Progenitor cell of endocrine pancreas (in vitro differentiated cells): Measurements from ENCODE around the gene SERPINB6. TPM values are rescaled to one million over a fixed set of nuclear protein-coding genes. Genes with fewer than 3 reads are reported as not detected.

Experiments used
- DNase-seq: peaks from one replicate; pipeline ENCODE4 v3.0.0; 2021; ENCODE audit warnings: low spot score; ENCODE audit not compliant: unreplicated experiment
- H3K27ac Mint-ChIP-seq: 2 replicates; pipeline ENCODE4 v1.8.0; 2021; ENCODE audit warnings: mild to moderate bottlenecking, moderate library complexity, mixed read lengths
- H3K27me3 Mint-ChIP-seq: 2 replicates; pipeline ENCODE4 v1.8.0; 2021; ENCODE audit warnings: mixed read lengths
- H3K36me3 Mint-ChIP-seq: 2 replicates; pipeline ENCODE4 v1.8.0; 2022; ENCODE audit warnings: mixed read lengths; ENCODE audit not compliant: insufficient read depth
- H3K4me1 Mint-ChIP-seq: 2 replicates; pipeline ENCODE4 v1.8.0; 2021; ENCODE audit warnings: low read depth, mixed read lengths
- H3K4me3 Mint-ChIP-seq: 2 replicates; pipeline ENCODE4 v1.8.0; 2021; ENCODE audit warnings: low read depth, mild to moderate bottlenecking, moderate library complexity, mixed read lengths
- H3K9me3 Mint-ChIP-seq: 2 replicates; pipeline ENCODE4 v1.8.0; 2021; ENCODE audit warnings: low read depth, mixed read lengths
- CTCF ChIP-seq: fragments of 200-600 bp; sonication (generic); IDR thresholded peaks from one replicate; pipeline ENCODE4 v1.5.0; 2021; ENCODE audit warnings: antibody characterized with exemption, mild to moderate bottlenecking; ENCODE audit not compliant: unreplicated experiment
- total RNA-seq: library from RNA; stranded (reverse); gene quantifications from 2 replicates; pipeline ENCODE4 v1.2.1, GENCODE V29; 2021

The SERPINB6 gene
- total RNA-seq, 1 donor from 2014 or later: 226 TPM

- Mint-ChIP-seq H3K27ac (no peak overlapping the region), H3K27me3 (no peaks in the 10 kb centered on the region), H3K4me3 (no peak overlapping the region), H3K4me1 (peaks cover 24% of the 10 kb centered on the region), H3K9me3 (peaks cover 3% of the 10 kb centered on the region), H3K36me3 (peaks cover 3% of the 10 kb centered on the region)
- TF ChIP-seq CTCF: no peak
- DNase-seq: no peak
These were observed 53.4 kb downstream of the SERPINB6 start for GRCh38 chr6:2917801-2918445.

- TF ChIP-seq CTCF: peak; percentile 20
- peaks cover 3% of the 10 kb centered on the region for H3K36me3 Mint-ChIP-seq
- no peak for DNase-seq
- H3K9me3 Mint-ChIP-seq: peaks cover 3% of the 10 kb centered on the region
- H3K4me3 Mint-ChIP-seq: no peak overlapping the region
- H3K4me1 Mint-ChIP-seq: peaks cover 22% of the 10 kb centered on the region
- H3K27ac Mint-ChIP-seq: no peak overlapping the region
- no peaks in the 10 kb centered on the region for H3K27me3 Mint-ChIP-seq
These were observed 54.3 kb downstream of the SERPINB6 start for GRCh38 chr6:2917065-2917464.

- Mint-ChIP-seq H3K4me1 (peaks cover 20% of the 10 kb centered on the region), H3K4me3 (no peak overlapping the region)
- no peak for TF ChIP-seq CTCF
These were observed 55.0 kb downstream of the SERPINB6 start for GRCh38 chr6:2916158-2916925.

GRCh38 chr6:2915150-2915549, 56.2 kb downstream of the SERPINB6 start:
- H3K27ac Mint-ChIP-seq: no peak overlapping the region
- no peaks in the 10 kb centered on the region for H3K27me3 Mint-ChIP-seq
- no peak for TF ChIP-seq CTCF
- peaks cover 3% of the 10 kb centered on the region for H3K36me3 Mint-ChIP-seq
- H3K9me3 Mint-ChIP-seq: peaks cover 3% of the 10 kb centered on the region
- peaks cover 21% of the 10 kb centered on the region for H3K4me1 Mint-ChIP-seq
- H3K4me3 Mint-ChIP-seq: no peak overlapping the region
- no peak for DNase-seq

More at GRCh38 chr6:2916158-2916925, 55.0 kb downstream of the SERPINB6 start:
- peaks cover 3% of the 10 kb centered on the region for H3K9me3 Mint-ChIP-seq
- H3K36me3 Mint-ChIP-seq: peaks cover 3% of the 10 kb centered on the region
- H3K27me3 Mint-ChIP-seq: no peaks in the 10 kb centered on the region
- DNase-seq: no peak
- H3K27ac Mint-ChIP-seq: no peak overlapping the region

GRCh38 chr6:2914318-2914660, 57.1 kb downstream of the SERPINB6 start:
- DNase-seq: no peak

More at GRCh38 chr6:2914318-2914660, 57.1 kb downstream of the SERPINB6 start:
- Mint-ChIP-seq H3K9me3 (peaks cover 2% of the 10 kb centered on the region), H3K36me3 (peaks cover 1% of the 10 kb centered on the region), H3K4me3 (no peak overlapping the region), H3K27me3 (peaks cover 2% of the 10 kb centered on the region), H3K4me1 (peaks cover 23% of the 10 kb centered on the region), H3K27ac (no peak overlapping the region)
- TF ChIP-seq CTCF: no peak
